HG03354 (cell line): ENCODE results near the gene AGAP1.

Experiments used
- ATAC-seq: cut with Tn5 transposase; IDR thresholded peaks from one replicate; pipeline ENCODE4 v1.9.1; 2021; ENCODE audit warnings: mild to moderate bottlenecking; ENCODE audit not compliant: unreplicated experiment, poor library complexity, severe bottlenecking

Gene AGAP1

DNA sequence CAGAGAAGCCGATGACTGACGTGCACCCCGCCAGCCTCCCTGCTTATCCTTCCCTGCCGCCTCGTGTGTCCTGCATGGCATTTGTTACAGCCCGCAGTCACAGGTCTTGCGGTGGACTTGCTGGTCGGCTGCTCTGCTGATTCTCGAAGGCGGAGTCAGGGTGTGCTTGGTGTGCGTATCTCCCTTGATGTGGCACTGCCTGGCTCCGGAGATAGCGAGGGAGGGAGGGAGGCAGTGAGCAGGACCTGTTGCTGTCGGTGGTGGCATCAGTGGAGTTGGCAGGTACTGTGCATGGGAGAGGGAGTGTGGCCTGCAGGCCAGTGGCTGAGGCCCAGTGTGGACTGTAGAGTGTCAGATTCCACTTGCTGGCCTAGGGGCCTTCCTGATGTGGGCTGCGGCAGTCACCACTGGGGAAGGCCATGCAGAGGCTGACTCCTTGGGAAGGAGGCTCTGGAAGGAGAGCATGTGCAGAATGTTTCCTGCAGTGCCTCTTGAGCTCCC lies 198.9 kb downstream of the AGAP1 start:
- no peak for ATAC-seq

DNA sequence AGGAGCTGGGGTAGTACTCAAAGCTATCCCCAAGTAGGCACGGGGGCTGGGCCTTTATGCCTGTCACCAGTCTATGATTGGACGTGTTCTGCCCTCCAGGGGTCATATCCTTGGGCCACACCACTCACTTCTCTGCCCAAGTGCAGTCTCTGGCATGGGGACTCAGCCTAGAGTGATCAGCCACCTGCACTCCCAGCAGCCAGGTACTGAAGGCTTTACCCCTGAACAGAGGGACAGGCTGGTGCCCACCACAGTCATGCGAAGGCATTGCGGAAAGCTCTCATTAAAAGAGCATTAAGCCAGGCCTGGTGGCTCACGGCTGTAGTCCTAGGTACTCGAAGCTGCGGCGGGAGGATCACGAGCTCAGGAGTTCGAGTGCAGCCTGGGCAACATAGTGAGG lies 199.4 kb downstream of the AGAP1 start:
- ATAC-seq, result no peak

GRCh38 chr2:235694721-235695601 lies 201.1 kb downstream of the AGAP1 start:
- ATAC-seq, result no peak

DNA sequence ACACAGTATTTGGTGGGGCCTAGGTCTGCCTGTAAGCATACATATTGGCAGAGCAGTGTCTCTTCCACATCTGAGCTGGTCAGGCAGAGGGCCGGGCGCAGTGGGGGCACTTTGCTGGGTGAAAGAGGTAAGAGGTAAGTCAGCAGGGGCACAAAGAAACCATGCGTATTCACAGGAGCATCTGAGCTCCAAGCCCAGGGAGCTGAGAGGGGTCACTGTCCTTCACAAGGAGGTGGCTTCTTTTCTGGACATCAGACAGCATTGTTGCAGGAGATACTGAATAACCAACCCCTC lies 201.7 kb downstream of the AGAP1 start:
- ATAC-seq, result no peak

DNA sequence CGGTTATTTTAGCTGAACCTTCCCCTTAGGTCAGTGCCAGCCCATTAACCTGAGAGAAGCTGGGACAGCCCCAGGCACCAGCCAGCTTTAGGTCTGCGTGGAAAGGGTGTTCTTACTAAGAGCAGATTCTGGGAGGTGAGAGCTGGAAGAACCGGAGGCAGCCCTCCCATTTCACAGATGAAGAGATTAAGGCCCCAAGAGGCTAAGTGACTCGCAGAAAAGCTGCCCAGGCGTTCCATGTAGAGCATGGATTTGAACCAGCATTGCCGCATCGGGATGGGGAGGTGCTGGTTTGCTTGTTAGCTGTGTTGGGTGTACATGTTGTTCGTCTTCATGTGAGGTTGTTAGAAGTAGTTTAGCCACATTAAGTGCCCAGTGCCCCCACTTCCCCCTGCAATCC lies 203.2 kb downstream of the AGAP1 start:
- ATAC-seq, result no peak

DNA sequence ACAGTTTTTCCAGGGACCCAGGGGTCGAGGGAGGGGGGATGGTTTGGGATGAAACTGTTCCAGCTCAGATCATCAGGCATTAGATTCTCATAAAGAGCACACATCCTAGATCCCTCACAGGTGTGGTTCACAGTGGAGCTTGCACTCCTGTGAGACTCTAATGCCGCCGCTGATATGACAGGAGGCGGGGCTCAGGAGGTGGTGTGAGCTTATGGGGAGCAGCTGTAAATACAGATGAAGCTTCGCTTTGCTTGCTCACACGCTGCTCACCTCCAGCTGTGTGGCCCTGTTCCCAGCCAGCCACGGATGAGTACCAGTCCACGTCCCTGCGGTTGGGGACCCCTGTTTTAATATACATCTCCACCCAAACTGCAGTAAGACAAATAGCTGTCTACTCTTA lies 204.2 kb downstream of the AGAP1 start:
- ATAC-seq, result no peak

DNA sequence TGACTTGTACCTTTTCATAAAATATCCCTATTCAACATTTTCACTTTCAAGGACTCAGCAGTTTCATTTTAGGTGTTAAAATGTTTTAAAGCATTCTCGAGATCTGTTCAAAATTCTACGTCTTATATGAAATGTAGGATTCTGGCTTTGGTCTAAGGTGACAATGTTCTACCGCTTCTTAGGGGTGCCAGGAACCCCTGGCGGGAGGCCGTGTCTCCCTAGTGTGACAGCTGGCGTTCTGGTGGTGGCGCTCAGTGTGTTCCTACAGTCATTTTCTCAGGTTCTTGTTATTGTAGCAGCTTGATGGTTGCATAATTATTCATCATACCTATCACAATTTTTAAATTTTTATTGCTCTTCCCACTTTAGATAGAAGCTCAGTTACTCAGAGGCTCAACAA lies 204.6 kb downstream of the AGAP1 start:
- no peak for ATAC-seq

DNA sequence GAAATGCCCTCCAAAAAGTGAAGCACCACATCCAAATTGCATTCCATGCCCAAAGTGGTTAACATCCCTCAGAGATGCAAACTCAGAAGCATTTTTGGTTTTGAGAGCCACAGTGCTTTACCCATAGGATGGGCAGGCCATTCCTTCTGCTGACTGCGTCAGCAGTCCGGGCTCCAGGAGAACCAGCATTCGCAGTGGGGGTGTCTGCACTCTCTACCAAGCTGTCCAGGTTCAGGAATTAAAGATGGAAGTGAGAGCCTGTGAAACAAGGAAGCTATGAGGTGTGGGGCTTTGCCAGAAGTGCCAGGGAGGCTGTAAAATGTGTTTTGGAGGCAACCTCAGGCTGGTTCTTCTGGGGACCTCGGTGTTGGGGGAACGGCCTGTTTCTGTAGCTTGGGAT lies 205.7 kb downstream of the AGAP1 start:
- no peak for ATAC-seq

DNA sequence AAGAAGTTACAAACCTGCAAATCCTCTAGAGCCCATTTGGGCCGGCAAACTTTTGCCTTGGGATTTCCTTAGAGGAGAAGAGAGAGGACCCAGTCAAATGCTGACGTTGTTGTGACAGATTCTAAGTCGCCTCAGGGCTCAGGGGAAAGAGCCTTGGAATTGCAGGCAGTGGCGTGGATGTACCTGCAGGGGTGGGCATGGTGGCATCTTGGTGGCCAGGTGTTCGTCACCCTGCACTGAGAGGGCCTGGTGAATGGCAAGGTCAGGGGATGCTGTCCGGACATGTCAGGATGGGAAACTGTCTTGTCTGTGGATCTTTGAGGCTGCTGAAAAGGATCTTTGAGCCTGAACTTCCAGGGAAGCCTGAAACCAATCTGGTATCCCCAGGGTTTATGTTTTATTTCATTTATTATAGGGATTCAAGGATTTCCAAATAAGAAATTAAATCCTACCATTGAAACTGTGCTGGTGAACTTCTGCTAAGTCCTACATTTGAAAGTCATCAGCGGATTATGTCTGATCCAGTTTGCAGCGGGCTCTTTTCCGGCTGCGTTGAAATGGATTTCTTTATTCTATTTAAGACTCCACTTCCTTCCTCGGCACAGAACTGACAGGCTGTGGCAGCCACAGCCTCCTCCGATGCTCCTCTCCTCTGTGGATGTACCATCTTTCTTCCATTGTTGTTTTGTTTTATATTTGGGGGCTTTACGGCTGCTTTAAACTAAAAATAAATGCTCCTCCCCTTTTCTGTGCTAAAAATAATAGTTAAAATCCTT lies 207.6 kb downstream of the AGAP1 start:
- ATAC-seq, result no peak

DNA sequence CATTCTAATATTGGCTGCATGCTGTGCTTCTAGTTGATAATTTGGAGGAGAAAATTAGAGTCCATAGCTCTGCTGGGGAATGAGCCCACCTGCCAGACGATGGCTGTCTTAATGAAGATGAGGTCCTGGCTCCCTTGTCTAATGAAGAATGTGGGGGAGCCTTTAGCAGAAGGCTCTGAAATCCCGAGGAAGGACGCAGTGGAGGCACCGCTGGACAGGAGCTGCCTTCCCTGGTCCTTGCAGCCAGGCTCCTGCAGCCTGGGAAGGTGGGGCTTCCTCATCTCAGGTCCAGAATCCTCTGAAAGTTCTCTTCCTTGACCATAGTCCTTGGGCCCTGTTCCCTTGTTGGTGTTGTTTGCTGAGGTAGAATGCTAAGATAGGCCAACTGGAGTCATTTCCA lies 208.3 kb downstream of the AGAP1 start:
- no peak for ATAC-seq

GRCh38 chr2:235703711-235704295 lies 210.0 kb downstream of the AGAP1 start:
- ATAC-seq, result no peak

GRCh38 chr2:235705296-235705695 lies 211.5 kb downstream of the AGAP1 start:
- ATAC-seq, result no peak

GRCh38 chr2:235706506-235706905 lies 212.7 kb downstream of the AGAP1 start:
- no peak for ATAC-seq

DNA sequence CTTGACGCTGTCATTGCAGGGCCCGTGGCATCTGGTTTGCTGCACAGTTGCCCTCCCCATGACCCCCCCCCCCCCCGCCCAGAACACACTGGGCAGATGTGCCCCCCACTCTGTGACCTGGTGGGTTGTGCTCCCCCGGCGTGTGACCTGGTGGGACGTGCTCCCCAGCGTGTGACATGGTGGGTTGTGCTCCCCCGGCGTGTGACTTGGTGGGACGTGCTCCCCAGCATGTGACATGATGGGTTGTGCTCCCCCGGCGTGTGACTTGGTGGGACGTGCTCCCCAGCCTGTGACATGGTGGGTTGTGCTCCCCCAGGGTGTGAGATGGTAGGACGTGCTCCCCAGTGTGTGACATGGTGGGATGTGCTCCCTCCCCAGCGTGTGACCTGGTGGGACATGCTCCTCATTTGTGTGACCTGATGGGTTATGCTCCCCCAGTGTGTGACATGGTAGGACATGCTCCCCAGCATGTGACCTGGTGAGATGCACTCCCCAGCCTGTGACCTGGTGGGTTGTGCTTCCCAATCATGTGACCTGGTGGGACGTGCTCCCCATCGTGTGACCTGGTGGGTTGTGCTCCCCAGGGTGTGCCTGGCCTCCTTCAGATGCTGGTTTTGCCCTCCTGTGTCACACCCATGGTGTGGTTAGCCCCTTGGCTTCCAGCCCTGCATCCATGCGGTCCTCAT lies 213.7 kb downstream of the AGAP1 start:
- no peak for ATAC-seq

DNA sequence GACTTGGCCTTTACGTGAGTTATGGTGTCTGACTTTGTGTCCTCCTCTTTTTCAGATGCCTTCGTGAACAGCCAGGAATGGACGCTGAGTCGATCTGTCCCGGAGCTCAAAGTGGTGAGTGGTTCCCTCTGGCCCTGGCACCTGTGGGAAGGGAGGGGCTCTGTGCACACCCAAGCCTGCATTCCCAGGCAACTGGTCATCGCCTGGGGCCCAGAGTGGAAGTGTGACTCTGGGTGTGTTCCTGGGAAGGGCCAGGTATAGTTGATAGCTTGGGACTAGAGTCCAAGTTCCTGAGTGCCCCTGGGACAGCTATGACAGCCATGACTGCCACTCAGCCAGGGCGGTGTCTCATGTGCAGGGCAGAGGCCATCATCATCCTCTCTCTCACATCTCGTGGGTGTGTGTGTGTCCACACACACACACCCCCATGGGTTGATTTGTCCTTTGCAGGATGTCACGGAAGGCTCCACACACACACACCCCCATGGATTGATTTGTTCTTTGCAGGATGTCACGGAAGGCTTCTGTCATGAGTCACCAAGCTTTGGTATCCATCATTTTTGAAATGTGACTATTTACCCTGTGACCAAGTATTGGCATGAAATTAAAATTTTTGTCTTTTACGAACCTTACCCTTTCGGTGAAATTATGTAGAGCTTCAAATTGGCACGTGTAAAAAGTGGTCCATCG lies 215.4 kb downstream of the AGAP1 start:
- no peak for ATAC-seq

GRCh38 chr2:235709969-235710879 lies 216.4 kb downstream of the AGAP1 start:
- ATAC-seq, result no peak

DNA sequence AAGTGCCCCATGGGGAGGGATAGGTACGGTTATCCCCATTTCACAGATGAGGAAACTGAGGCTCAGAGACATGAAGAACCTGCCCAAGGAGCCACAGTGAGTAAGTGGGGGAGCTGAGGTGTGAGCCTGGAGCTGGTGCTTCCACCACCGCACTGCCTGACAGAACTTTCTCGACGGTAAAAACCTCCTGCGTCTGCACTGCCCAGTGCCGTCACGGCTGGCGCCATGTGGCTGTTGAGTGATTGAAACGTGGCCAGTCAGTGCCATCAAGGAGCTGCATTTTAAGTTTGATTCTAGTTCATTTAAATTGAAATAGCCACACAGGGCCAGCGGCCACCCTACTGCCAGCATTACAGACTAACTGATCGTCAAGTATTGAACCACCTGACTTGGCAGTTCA lies 217.1 kb downstream of the AGAP1 start:
- ATAC-seq, result no peak

DNA sequence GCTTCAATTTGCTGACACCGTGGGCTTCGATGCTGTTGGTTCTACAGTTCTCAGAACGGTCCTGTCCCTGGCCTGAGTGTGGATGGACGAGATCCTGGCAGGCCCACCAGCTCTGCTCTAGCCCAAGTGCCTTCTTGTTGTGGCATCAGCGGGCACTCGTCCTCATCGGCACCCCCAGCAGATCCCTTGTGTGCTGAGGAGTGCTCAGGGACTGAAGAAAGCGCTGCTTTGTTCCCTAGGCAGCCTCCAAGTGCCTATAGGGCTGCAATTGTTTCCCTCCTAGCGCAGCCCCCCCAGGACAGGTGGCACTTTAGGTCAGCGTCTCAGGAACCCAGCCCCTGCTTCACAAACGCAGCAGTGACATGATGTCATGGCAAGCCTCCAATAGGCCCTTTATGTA lies 217.7 kb downstream of the AGAP1 start:
- no peak for ATAC-seq

DNA sequence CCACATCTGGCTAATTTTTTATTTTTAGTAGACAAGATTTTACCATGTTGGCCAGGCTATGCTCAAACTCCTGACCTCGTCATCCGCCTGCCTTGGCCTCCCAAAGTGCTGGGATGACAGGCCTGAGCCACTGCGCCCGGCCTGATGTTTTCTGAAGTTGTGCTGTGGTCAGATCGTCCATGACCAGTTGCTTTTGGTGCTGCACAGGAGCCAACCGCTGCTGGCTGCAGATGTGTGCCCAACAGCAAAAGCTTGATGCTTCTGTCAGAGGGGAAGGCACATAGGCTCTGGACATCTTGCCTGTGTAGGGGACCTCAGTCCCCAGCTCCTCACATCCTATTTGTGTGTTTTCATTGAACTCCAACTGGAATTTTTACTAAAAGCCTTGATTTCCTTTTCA lies 218.3 kb downstream of the AGAP1 start:
- no peak for ATAC-seq
